Measurements from ENCODE around the gene CDK17. TPM values are rescaled to one million over a fixed set of nuclear protein-coding genes. Genes with fewer than 3 reads are reported as not detected.

CDK17 gene
- total and polyA plus RNA-seq, 2 of the 8 experiments (the other 6 are each of a cell fraction or from before 2014, with no cell fraction given) = 5.8 to 20.0 TPM

GRCh38 chr12:96263449-96263902 lies 136.8 kb downstream of the CDK17 start:
- H3K4me3 ChIP-seq (ENCODE audit: extremely low read depth in 1 of 4, insufficient read depth in 2 of 4, low read depth in 3 of 4, low read length in 4 of 4) = no peak overlapping the region
- no peak overlapping the region for H2BK12ac ChIP-seq (ENCODE audit: low read depth, low read length)
- no peak overlapping the region for H4K5ac ChIP-seq (ENCODE audit: insufficient read length, low read depth, low read length)
- no peak overlapping the region for H3K4me2 ChIP-seq (ENCODE audit: insufficient read depth in 1 of 2, low read depth in 2 of 2, low read length in 2 of 2)
- TF ChIP-seq BRCA1 (IDR thresholded peaks at IDR 0.05; ENCODE audit: low read depth, low read length) (no peak), HDAC2 (IDR thresholded peaks at IDR 0.05; ENCODE audit: borderline replicate concordance in 1 of 2, low read depth in 2 of 2, low read length in 2 of 2) (no peak), CREB1 (IDR thresholded peaks at IDR 0.05) (no peak), EP300 (IDR thresholded peaks at IDR 0.05; ENCODE audit: borderline replicate concordance in 1 of 2, low read depth in 2 of 2, low read length in 2 of 2) (no peak), SIX5 (IDR thresholded peaks at IDR 0.05; ENCODE audit: low read depth, low read length) (no peak), SUZ12 (IDR thresholded peaks at IDR 0.05; ENCODE audit: low read length) (no peak), SP2 (IDR thresholded peaks at IDR 0.05; ENCODE audit: low read length) (no peak), GABPA (IDR thresholded peaks at IDR 0.05; ENCODE audit: borderline replicate concordance, insufficient read depth, low read length) (no peak)
- TF ChIP-seq, protein P1, sequence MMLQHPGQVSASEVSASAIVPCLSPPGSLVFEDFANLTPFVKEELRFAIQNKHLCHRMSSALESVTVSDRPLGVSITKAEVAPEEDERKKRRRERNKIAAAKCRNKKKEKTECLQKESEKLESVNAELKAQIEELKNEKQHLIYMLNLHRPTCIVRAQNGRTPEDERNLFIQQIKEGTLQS (IDR thresholded peaks at IDR 0.05; ENCODE audit: insufficient read depth, low read depth, low read length) = no peak
- no peaks in the 10 kb centered on the region for H3K79me1 ChIP-seq (ENCODE audit: low read depth, low read length)
- no peak overlapping the region for H3K27ac ChIP-seq (ENCODE audit: low read depth, low read length)
- H4K20me1 ChIP-seq (replicated peaks in 1 of 2; ENCODE audit: control insufficient read depth in 1 of 2, insufficient read depth in 2 of 2, low read length in 2 of 2) = no peaks in the 10 kb centered on the region
- ChIA-PET POLR2A (ENCODE audit: partially characterized antibody) (interaction anchor here (0.5 to 0.7 kb wide), 2 partner anchors 9 to 222 kb away, joined by 3 read pairs; no protein-coding TSS in a partner anchor), CTCF (ENCODE audit: partially characterized antibody) (interaction anchor here (0.8 to 1.0 kb wide), 3 partner anchors 48 to 253 kb away, joined by 3 read pairs; no protein-coding TSS in a partner anchor)
- DNase-seq (ENCODE audit: low read depth in 1 of 2, low spot score in 2 of 2) (no peak), FAIRE-seq (no peak)
- no peak overlapping the region for H2BK5ac ChIP-seq (ENCODE audit: low read depth, low read length)
- H3K79me2 ChIP-seq (ENCODE audit: control insufficient read depth in 1 of 2, insufficient read depth in 2 of 2, low read length in 2 of 2) = no peaks in the 10 kb centered on the region
- H3K27me3 ChIP-seq (replicated peaks in 1 of 4; ENCODE audit: control insufficient read depth in 3 of 4, extremely low read depth in 1 of 4, insufficient read depth in 3 of 4, low read length in 3 of 4) = no peaks in the 10 kb centered on the region
- H3K18ac ChIP-seq (ENCODE audit: extremely low read depth, low read length) = no peak overlapping the region
- no peaks in the 10 kb centered on the region; a peak in 2 of 8 replicates for H3K36me3 ChIP-seq (ENCODE audit: control insufficient read depth in 2 of 4, insufficient read depth in 4 of 4, low read length in 3 of 4)
- H2AFZ ChIP-seq (ENCODE audit: low read length) = no peak overlapping the region
- H3K4me1 ChIP-seq (replicated peaks in 1 of 4; ENCODE audit: control insufficient read depth in 3 of 4, insufficient read depth in 4 of 4, low read length in 3 of 4) = no peaks in the 10 kb centered on the region
- 77% methylated on average over 11 of the region's 11 CpGs; no CpG with 5 or more reads in 1 of the 2 experiments for WGBS, 2 experiments (ENCODE audit: extremely low coverage in 1 of 2, insufficient coverage in 1 of 2, insufficient read length in 1 of 2, insufficient replicate concordance in 2 of 2, low coverage in 1 of 2, low lambda C conversion rate in 2 of 2, missing lambda C conversion rate in 1 of 2)
- H3K23me2 ChIP-seq (ENCODE audit: low read depth, low read length) = no peaks in the 10 kb centered on the region
- no peak overlapping the region for H3K56ac ChIP-seq (replicated peaks; ENCODE audit: insufficient read length, low read depth, low read length)
- no peak overlapping the region for H2AK5ac ChIP-seq (ENCODE audit: low read depth, low read length)
- H2BK20ac ChIP-seq (ENCODE audit: low read length) = no peak overlapping the region
- H2BK15ac ChIP-seq (ENCODE audit: low read length) = no peak overlapping the region
- H3K14ac ChIP-seq (ENCODE audit: insufficient read length) = no peak overlapping the region
- H4K91ac ChIP-seq (replicated peaks; ENCODE audit: insufficient read length, low read length) = no peak overlapping the region
- no peak overlapping the region for H3K9ac ChIP-seq (replicated peaks in 1 of 4; ENCODE audit: extremely low read depth in 1 of 4, low read depth in 3 of 4, low read length in 3 of 4)
- no peaks in the 10 kb centered on the region for H3K9me3 ChIP-seq (ENCODE audit: insufficient read depth in 2 of 2, low read depth in 1 of 2, low read length in 1 of 2)
- H3K23ac ChIP-seq (ENCODE audit: insufficient read length) = no peak overlapping the region
- no peak overlapping the region for H4K8ac ChIP-seq (ENCODE audit: extremely low read depth, insufficient read depth, low read length)
- H2BK120ac ChIP-seq (replicated peaks; ENCODE audit: low read depth, low read length) = no peak overlapping the region
- no peak overlapping the region for H3K4ac ChIP-seq (replicated peaks; ENCODE audit: insufficient read length, low read depth, low read length)
